ENCODE results near the gene MYH14. TPM values are rescaled to one million over a fixed set of nuclear protein-coding genes. Genes with fewer than 3 reads are reported as not detected.

The MYH14 gene
- total and polyA plus RNA-seq, 9 of the 15 experiments (the other 6 are each of a cell fraction or from before 2014, with no cell fraction given): 0.04 to 0.86 (median 0.19) TPM; not detected in 2

- TF ChIP-seq KAT7 (CRISPR knock-in tag; IDR thresholded peaks at IDR 0.05; ENCODE audit: borderline replicate concordance) (no peak), ZNF766 (CRISPR knock-in tag; conservative IDR thresholded peaks at IDR 0.05) (no peak), RFX7 (CRISPR knock-in tag; IDR thresholded peaks at IDR 0.05) (no peak), TARDBP (IDR thresholded peaks at IDR 0.05) (no peak), MITF (IDR thresholded peaks at IDR 0.05) (no peak)
Observed at GRCh38 chr19:50308991-50309390, 105.6 kb downstream of the MYH14 start (continued).

GRCh38 chr19:50309396-50310125 lies 106.1 kb downstream of the MYH14 start:
- DNase-seq (ENCODE audit: extremely low read depth in 1 of 4, low spot score in 3 of 4) (peak in 2 of 4 experiments; percentile 62 to 67), ATAC-seq (no peak), FAIRE-seq (no peak)
- Histone ChIP-seq H3K27me3 (ENCODE audit: control insufficient read depth in 2 of 2, insufficient read depth in 2 of 2, low read length in 2 of 2) (peaks cover 36 to 52% of the 10 kb centered on the region in 2 experiments), H3K79me2 (ENCODE audit: control insufficient read depth, insufficient read depth, low read length) (no peaks in the 10 kb centered on the region), H3K36me3 (ENCODE audit: control insufficient read depth, insufficient read depth, low read length) (no peaks in the 10 kb centered on the region), H3K4me2 (ENCODE audit: insufficient read depth, low read length) (no peak overlapping the region), H3K9ac (ENCODE audit: insufficient read depth in 1 of 2, low read depth in 2 of 2, low read length in 2 of 2) (no peak overlapping the region), H3K9me1 (ENCODE audit: control insufficient read depth, insufficient read depth, low read length) (no peaks in the 10 kb centered on the region), H3K27ac (ENCODE audit: extremely low read depth, low read depth, low read length) (no peak overlapping the region), H4K20me1 (replicated peaks; ENCODE audit: control insufficient read depth, insufficient read depth, low read length) (peaks cover 3% of the 10 kb centered on the region; the same call in 1 of the 2 replicates), H3K4me1 (replicated peaks in 1 of 2; ENCODE audit: control insufficient read depth in 2 of 2, insufficient read depth in 2 of 2, low read length in 2 of 2) (peaks cover 0 to 32% of the 10 kb centered on the region in 2 experiments; a peak in 4 of 5 replicates), H3K9me3 (replicated peaks; ENCODE audit: control insufficient read depth, insufficient read depth, low read depth, low read length) (no peaks in the 10 kb centered on the region), H2AFZ (ENCODE audit: low read depth, low read length) (no peak overlapping the region), H3K4me3 (no peak overlapping the region)
- ChIA-PET CTCF (ENCODE audit: low intra/inter-chr PET ratio) (no interaction called here), POLR2A (interaction anchor here (0.7 kb wide), 1 partner anchor 20 kb away, joined by 3 read pairs; the partner anchor contains the start of gene KCNC3)
- no peak for TF ChIP-seq HMG20B (CRISPR knock-in tag; IDR thresholded peaks at IDR 0.05)
- TF ChIP-seq HOMEZ (CRISPR knock-in tag; IDR thresholded peaks at IDR 0.05): no peak
- no peak for TF ChIP-seq ZNF830 (CRISPR knock-in tag; IDR thresholded peaks at IDR 0.05)
- no peak for TF ChIP-seq CLOCK (CRISPR knock-in tag; IDR thresholded peaks at IDR 0.05; ENCODE audit: borderline replicate concordance)
- no peak for TF ChIP-seq ZKSCAN8 (CRISPR knock-in tag; IDR thresholded peaks at IDR 0.05)
- TF ChIP-seq ATF4 (CRISPR knock-in tag; IDR thresholded peaks at IDR 0.05): no peak
- no peak for TF ChIP-seq KLF10 (CRISPR knock-in tag; IDR thresholded peaks at IDR 0.05)
- WGBS (ENCODE audit: insufficient coverage, low coverage, missing lambda C conversion rate): 2% methylated on average over 4 of the region's 16 CpGs
- BruUV-seq (replicated peaks): no TSS peak
- intact Hi-C loops (cut with micrococcal nuclease) (no loop called here), in situ Hi-C loops (cut with MboI) (no loop called here)

Measured in K562 (cell line).